Neural progenitor cell (in vitro differentiated cells): Measurements from ENCODE around the gene HERC3.

Experiments used
- EZH2 ChIP-seq: fragments of 200-600 bp; sonication (generic); IDR thresholded peaks from 2 replicates; pipeline ENCODE4 v1.6.1; 2017; ENCODE audit warnings: antibody characterized with exemption, mild to moderate bottlenecking, moderate library complexity
- EZH2phosphoT487 ChIP-seq: fragments of 200-600 bp; sonication (generic); IDR thresholded peaks from 2 replicates; pipeline ENCODE4 v1.6.1; 2017; ENCODE audit warnings: antibody characterized with exemption
- TF ChIP-seq, protein P1 (sequence below): fragments of 200-600 bp; sonication (generic); IDR thresholded peaks from 2 replicates; pipeline ENCODE4 v1.5.1; 2017; ENCODE audit warnings: antibody characterized with exemption, mild to moderate bottlenecking

DNA sequence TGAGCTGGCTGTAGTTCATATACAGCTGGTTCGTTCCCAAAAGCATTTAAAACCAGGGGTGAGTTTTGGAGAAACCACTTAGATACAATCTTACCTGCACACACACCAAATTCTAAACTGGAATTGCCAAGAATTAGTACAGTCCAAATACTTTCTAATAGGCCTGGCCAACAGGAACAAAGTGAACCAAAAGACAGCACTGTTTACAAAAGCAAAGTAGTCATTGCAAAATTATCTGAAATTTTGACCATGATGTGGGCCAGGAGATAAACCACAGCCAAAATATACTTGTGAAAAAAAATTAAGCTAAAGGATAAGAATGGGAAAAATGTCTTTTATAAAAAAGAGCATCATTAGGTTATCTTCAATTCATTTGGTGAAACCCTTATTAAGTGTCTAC is 143.3 kb downstream of the HERC3 start:
- TF ChIP-seq, protein P1, sequence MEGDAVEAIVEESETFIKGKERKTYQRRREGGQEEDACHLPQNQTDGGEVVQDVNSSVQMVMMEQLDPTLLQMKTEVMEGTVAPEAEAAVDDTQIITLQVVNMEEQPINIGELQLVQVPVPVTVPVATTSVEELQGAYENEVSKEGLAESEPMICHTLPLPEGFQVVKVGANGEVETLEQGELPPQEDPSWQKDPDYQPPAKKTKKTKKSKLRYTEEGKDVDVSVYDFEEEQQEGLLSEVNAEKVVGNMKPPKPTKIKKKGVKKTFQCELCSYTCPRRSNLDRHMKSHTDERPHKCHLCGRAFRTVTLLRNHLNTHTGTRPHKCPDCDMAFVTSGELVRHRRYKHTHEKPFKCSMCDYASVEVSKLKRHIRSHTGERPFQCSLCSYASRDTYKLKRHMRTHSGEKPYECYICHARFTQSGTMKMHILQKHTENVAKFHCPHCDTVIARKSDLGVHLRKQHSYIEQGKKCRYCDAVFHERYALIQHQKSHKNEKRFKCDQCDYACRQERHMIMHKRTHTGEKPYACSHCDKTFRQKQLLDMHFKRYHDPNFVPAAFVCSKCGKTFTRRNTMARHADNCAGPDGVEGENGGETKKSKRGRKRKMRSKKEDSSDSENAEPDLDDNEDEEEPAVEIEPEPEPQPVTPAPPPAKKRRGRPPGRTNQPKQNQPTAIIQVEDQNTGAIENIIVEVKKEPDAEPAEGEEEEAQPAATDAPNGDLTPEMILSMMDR = no peak
- no peak for TF ChIP-seq EZH2phosphoT487
- TF ChIP-seq EZH2 = no peak
